ENCODE data around the gene RPTN. TPM values are rescaled to one million over a fixed set of nuclear protein-coding genes. Genes with fewer than 3 reads are reported as not detected.

The RPTN gene
- not detected for total RNA-seq

- DNase-seq (ENCODE audit: low spot score in 2 of 2) (no peak), FAIRE-seq (no peak)
Observed at GRCh38 chr1:152159144-152159543, at the start of gene RPTN. Gene RPTN (minus strand): TSS chr1:152159228. CDS start chr1:152157889, 1,339 bp downstream.

- DNase-seq (ENCODE audit: low spot score in 2 of 2) (no peak), FAIRE-seq (no peak)
Observed at GRCh38 chr1:152198982-152199381, 40.0 kb upstream of the RPTN start.

- no peak for DNase-seq (ENCODE audit: low spot score in 2 of 2)
- no peak for FAIRE-seq
Observed at GRCh38 chr1:152197361-152197941, 38.4 kb upstream of the RPTN start.

GRCh38 chr1:152191711-152192110 is 32.7 kb upstream of the RPTN start:
- no peak for DNase-seq (ENCODE audit: low spot score in 2 of 2)
- FAIRE-seq, result no peak

GRCh38 chr1:152191260-152191659 is 32.2 kb upstream of the RPTN start:
- DNase-seq (ENCODE audit: low spot score in 2 of 2) (no peak), FAIRE-seq (no peak)

GRCh38 chr1:152190589-152190988 is 31.6 kb upstream of the RPTN start:
- DNase-seq (ENCODE audit: low spot score in 2 of 2) (no peak), FAIRE-seq (no peak)

- FAIRE-seq (no peak), DNase-seq (ENCODE audit: low spot score in 2 of 2) (peak; percentile 43 to 47)
Observed at GRCh38 chr1:152189657-152190442, 30.8 kb upstream of the RPTN start.

GRCh38 chr1:152188673-152189591 is 29.9 kb upstream of the RPTN start:
- FAIRE-seq, result no peak
- DNase-seq (ENCODE audit: low spot score in 2 of 2), result peak in 1 of 2 donors; percentile 13

GRCh38 chr1:152186556-152187285 is 27.7 kb upstream of the RPTN start:
- no peak for DNase-seq (ENCODE audit: low spot score in 2 of 2)
- no peak for FAIRE-seq

GRCh38 chr1:152185544-152186391 is 26.7 kb upstream of the RPTN start:
- DNase-seq (ENCODE audit: low spot score in 2 of 2), result peak in 1 of 2 donors; percentile 17
- FAIRE-seq, result no peak

- FAIRE-seq, result no peak
- no peak for DNase-seq (ENCODE audit: low spot score in 2 of 2)
Observed at GRCh38 chr1:152182944-152183361, 23.9 kb upstream of the RPTN start.

GRCh38 chr1:152182431-152182830 is 23.4 kb upstream of the RPTN start:
- FAIRE-seq (no peak), DNase-seq (ENCODE audit: low spot score in 2 of 2) (no peak)

GRCh38 chr1:152179566-152179965 is 20.5 kb upstream of the RPTN start:
- FAIRE-seq (no peak), DNase-seq (ENCODE audit: low spot score in 2 of 2) (no peak)

- FAIRE-seq, result no peak
Observed at GRCh38 chr1:152170287-152170905, 11.4 kb upstream of the RPTN start.

GRCh38 chr1:152169366-152170025 is 10.5 kb upstream of the RPTN start:
- no peak for DNase-seq (ENCODE audit: low spot score in 2 of 2)
- FAIRE-seq, result no peak

More at GRCh38 chr1:152170287-152170905, 11.4 kb upstream of the RPTN start:
- DNase-seq (ENCODE audit: low spot score in 2 of 2), result no peak

- DNase-seq (ENCODE audit: low spot score in 2 of 2) (no peak), FAIRE-seq (no peak)
Observed at GRCh38 chr1:152168535-152168868, 9.5 kb upstream of the RPTN start.

- no peak for FAIRE-seq
Observed at GRCh38 chr1:152167835-152168534, 9.0 kb upstream of the RPTN start.

GRCh38 chr1:152166966-152167365 is 7.9 kb upstream of the RPTN start:
- FAIRE-seq (no peak), DNase-seq (ENCODE audit: low spot score in 2 of 2) (no peak)

More at GRCh38 chr1:152167835-152168534, 9.0 kb upstream of the RPTN start:
- no peak for DNase-seq (ENCODE audit: low spot score in 2 of 2)

All from frontal cortex (tissue), 4 donors.